ENCODE data around the gene SYNDIG1.

DNA sequence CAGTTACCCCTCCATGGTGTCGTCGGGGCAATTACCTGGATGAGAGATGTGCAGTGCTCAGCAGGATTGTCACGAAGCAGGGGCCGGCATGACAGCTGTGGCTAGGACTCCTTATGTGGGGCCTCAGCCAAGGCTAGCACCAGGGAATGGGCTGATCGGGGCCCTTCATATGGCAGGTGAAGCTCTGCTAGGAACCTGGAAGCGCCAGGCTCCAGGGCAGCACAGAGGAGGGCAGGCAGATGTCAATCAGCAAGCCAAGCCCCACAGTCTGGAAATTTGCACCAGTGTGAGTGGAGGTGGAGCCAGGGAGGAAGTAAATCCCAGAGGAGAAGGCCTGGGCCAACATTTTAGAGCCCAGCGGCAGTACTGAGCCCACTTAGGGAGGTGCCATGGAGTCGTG, 21.2 kb downstream of the SYNDIG1 start:
- TF ChIP-seq CTCF (IDR thresholded peaks at IDR 0.05) (no peak), POLR2AphosphoS5 (IDR thresholded peaks at IDR 0.05) (no peak), POLR2A (IDR thresholded peaks at IDR 0.05) (no peak)

Data from prostate gland (tissue), 2 donors.